ENCODE measurements around the gene ARHGAP27. TPM values are rescaled to one million over a fixed set of nuclear protein-coding genes. Genes with fewer than 3 reads are reported as not detected.

Gene ARHGAP27
- polyA plus RNA-seq, 1 donor (not counting 4 experiments of a cell fraction or from before 2014, with no cell fraction given), result 14.4 TPM

GRCh38 chr17:45404870-45405249 lies 27.8 kb downstream of the ARHGAP27 start:
- no peak overlapping the region for H3K4me3 ChIP-seq (ENCODE audit: control insufficient read depth in 2 of 3, extremely low read depth in 1 of 3, insufficient read depth in 2 of 3, low read depth in 1 of 3, low read length in 3 of 3)
- TF ChIP-seq CTCF (optimal IDR thresholded peaks at IDR 0.05 in 1 of 3, IDR thresholded peaks at IDR 0.05 in 1 of 3, conservative IDR thresholded peaks at IDR 0.05 in 1 of 3; ENCODE audit: extremely low read depth in 1 of 3, insufficient read depth in 2 of 3, low read length in 3 of 3), result no peak
- no peak for TF ChIP-seq EZH2 (IDR thresholded peaks at IDR 0.05; ENCODE audit: low read length)
- H3K36me3 ChIP-seq (ENCODE audit: control insufficient read depth in 2 of 2, extremely low read depth in 1 of 2, insufficient read depth in 2 of 2, low read length in 2 of 2), result peaks cover 18 to 46% of the 10 kb centered on the region in 2 experiments
- no peak overlapping the region for H3K4me2 ChIP-seq (ENCODE audit: control insufficient read depth, extremely low read depth, insufficient read depth, low read depth, low read length)
- no peak overlapping the region for H2AFZ ChIP-seq (ENCODE audit: control insufficient read depth, low read length)
- no peaks in the 10 kb centered on the region for H3K9me3 ChIP-seq (ENCODE audit: control insufficient read depth, low read depth, low read length)
- DNase-seq (ENCODE audit: low read depth, low spot score) (no peak), FAIRE-seq (no peak)
- no peaks in the 10 kb centered on the region for H3K9me1 ChIP-seq (ENCODE audit: control insufficient read depth, extremely low read depth, insufficient read depth, low read length)
- no peak overlapping the region for H3K27ac ChIP-seq (ENCODE audit: control insufficient read depth, insufficient read depth, low read length)
- H3K9ac ChIP-seq (ENCODE audit: control insufficient read depth, extremely low read depth, insufficient read depth, low read length), result no peak overlapping the region
- H3K79me2 ChIP-seq (ENCODE audit: control insufficient read depth, insufficient read depth, low read length), result no peaks in the 10 kb centered on the region
- H3K4me1 ChIP-seq (ENCODE audit: control insufficient read depth, extremely low read depth, insufficient read depth, low read length), result no peaks in the 10 kb centered on the region
- H3K27me3 ChIP-seq (ENCODE audit: control insufficient read depth, extremely low read depth, insufficient read depth, low read length), result no peaks in the 10 kb centered on the region
- H4K20me1 ChIP-seq (ENCODE audit: control insufficient read depth, extremely low read depth, insufficient read depth, low read length), result no peaks in the 10 kb centered on the region
- dilution Hi-C loops (cut with MboI; ENCODE audit: extremely low pct_ligation_motif_present, low sequenced_read_pairs), result no loop called here

GRCh38 chr17:45403906-45404490 lies 28.7 kb downstream of the ARHGAP27 start:
- no peak overlapping the region for H3K27ac ChIP-seq (ENCODE audit: control insufficient read depth, insufficient read depth, low read length)
- H3K36me3 ChIP-seq (ENCODE audit: control insufficient read depth in 2 of 2, extremely low read depth in 1 of 2, insufficient read depth in 2 of 2, low read length in 2 of 2), result peaks cover 18 to 47% of the 10 kb centered on the region in 2 experiments
- H3K79me2 ChIP-seq (ENCODE audit: control insufficient read depth, insufficient read depth, low read length), result no peaks in the 10 kb centered on the region
- H4K20me1 ChIP-seq (ENCODE audit: control insufficient read depth, extremely low read depth, insufficient read depth, low read length), result no peaks in the 10 kb centered on the region
- DNase-seq (ENCODE audit: low read depth, low spot score) (no peak), FAIRE-seq (no peak)
- H3K27me3 ChIP-seq (ENCODE audit: control insufficient read depth, extremely low read depth, insufficient read depth, low read length), result no peaks in the 10 kb centered on the region
- dilution Hi-C loops (cut with MboI; ENCODE audit: extremely low pct_ligation_motif_present, low sequenced_read_pairs), result no loop called here
- TF ChIP-seq EZH2 (IDR thresholded peaks at IDR 0.05; ENCODE audit: low read length) (no peak), CTCF (optimal IDR thresholded peaks at IDR 0.05 in 1 of 3, IDR thresholded peaks at IDR 0.05 in 1 of 3, conservative IDR thresholded peaks at IDR 0.05 in 1 of 3; ENCODE audit: extremely low read depth in 1 of 3, insufficient read depth in 2 of 3, low read length in 3 of 3) (no peak)
- H3K4me1 ChIP-seq (ENCODE audit: control insufficient read depth, extremely low read depth, insufficient read depth, low read length), result no peaks in the 10 kb centered on the region
- no peak overlapping the region for H3K4me3 ChIP-seq (ENCODE audit: control insufficient read depth in 2 of 3, extremely low read depth in 1 of 3, insufficient read depth in 2 of 3, low read depth in 1 of 3, low read length in 3 of 3)
- H2AFZ ChIP-seq (ENCODE audit: control insufficient read depth, low read length), result no peak overlapping the region
- no peak overlapping the region for H3K4me2 ChIP-seq (ENCODE audit: control insufficient read depth, extremely low read depth, insufficient read depth, low read depth, low read length)
- H3K9me3 ChIP-seq (ENCODE audit: control insufficient read depth, low read depth, low read length), result no peaks in the 10 kb centered on the region
- H3K9ac ChIP-seq (ENCODE audit: control insufficient read depth, extremely low read depth, insufficient read depth, low read length), result no peak overlapping the region
- no peaks in the 10 kb centered on the region for H3K9me1 ChIP-seq (ENCODE audit: control insufficient read depth, extremely low read depth, insufficient read depth, low read length)
